Measurements from ENCODE around the gene SMG6. TPM values are rescaled to one million over a fixed set of nuclear protein-coding genes. Genes with fewer than 3 reads are reported as not detected.
A peak's percentile ranks its signal among the peaks of the same experiment; 100 is the strongest.

Gene SMG6
- total and polyA plus RNA-seq, 4 experiments from 2014 or later: 3.8 to 58.5 (median 30.6) TPM

GRCh38 chr17:2211661-2212399, 91.8 kb downstream of the SMG6 start:
- H3K27ac Mint-ChIP-seq: peak overlapping the region; percentile 88 to 99 (median 96)

GRCh38 chr17:2210726-2211125, 92.9 kb downstream of the SMG6 start:
- Histone ChIP-seq H3K27me3 (ENCODE audit: insufficient read depth, low read length) (no peaks in the 10 kb centered on the region), H3K27ac (ENCODE audit: low read depth, low read length) (no peak overlapping the region), H3K9me3 (ENCODE audit: control insufficient read depth in 1 of 2, low read length in 2 of 2) (no peaks in the 10 kb centered on the region), H3K4me3 (ENCODE audit: low read length in 2 of 2) (no peak overlapping the region), H3K4me1 (ENCODE audit: insufficient read depth, low read length) (peaks cover 42% of the 10 kb centered on the region), H3K36me3 (ENCODE audit: insufficient read depth, low read length) (no peaks in the 10 kb centered on the region)
- CTCF ChIA-PET (ENCODE audit: partially characterized antibody): interaction anchor here (0.7 to 1.2 kb wide), 3 partner anchors 19 to 55 kb away, joined by 3 to 5 read pairs (median 3); no protein-coding TSS in a partner anchor
- Mint-ChIP-seq H3K9me3 (peaks cover 0 to 1% (median 0%) of the 10 kb centered on the region in 8 donors), H3K27ac (peak overlapping the region in 5 of 7 donors; percentile 15 to 75 (median 46)), H3K36me3 (peaks cover 4 to 5% of the 10 kb centered on the region in 2 donors), H3K27me3 (no peaks in the 10 kb centered on the region), H3K4me1 (peaks cover 32 to 51% (median 39%) of the 10 kb centered on the region in 4 donors), H3K4me3 (no peak overlapping the region)
- POLR2A ChIA-PET (ENCODE audit: partially characterized antibody): no interaction called here
- no peak for DNase-seq
- intact Hi-C loops (cut with micrococcal nuclease): no loop called here

More at GRCh38 chr17:2211661-2212399, 91.8 kb downstream of the SMG6 start:
- Histone ChIP-seq H3K9me3 (ENCODE audit: control insufficient read depth in 1 of 2, low read length in 2 of 2) (no peaks in the 10 kb centered on the region), H3K27ac (ENCODE audit: low read depth, low read length) (peak overlapping the region; percentile 90), H3K27me3 (ENCODE audit: insufficient read depth, low read length) (no peaks in the 10 kb centered on the region), H3K36me3 (ENCODE audit: insufficient read depth, low read length) (no peaks in the 10 kb centered on the region), H3K4me3 (ENCODE audit: low read length in 2 of 2) (no peak overlapping the region), H3K4me1 (ENCODE audit: insufficient read depth, low read length) (peaks cover 52% of the 10 kb centered on the region)
- ChIA-PET CTCF (ENCODE audit: partially characterized antibody) (interaction anchor here (0.7 kb wide), 1 partner anchor 54 kb away, joined by 3 read pairs; no protein-coding TSS in a partner anchor), POLR2A (ENCODE audit: partially characterized antibody) (no interaction called here)
- Mint-ChIP-seq H3K4me1 (peaks cover 39 to 60% (median 47%) of the 10 kb centered on the region in 4 donors), H3K9me3 (peaks cover 0 to 1% (median 0%) of the 10 kb centered on the region in 8 donors), H3K36me3 (peaks cover 4 to 7% of the 10 kb centered on the region in 2 donors), H3K4me3 (peak overlapping the region in 5 of 8 donors; percentile 3 to 55 (median 33)), H3K27me3 (no peaks in the 10 kb centered on the region)
- no peak for DNase-seq
- intact Hi-C loops (cut with micrococcal nuclease): no loop called here

- Histone ChIP-seq H3K36me3 (ENCODE audit: insufficient read depth, low read length) (no peaks in the 10 kb centered on the region), H3K4me1 (ENCODE audit: insufficient read depth, low read length) (peaks cover 24% of the 10 kb centered on the region), H3K4me3 (ENCODE audit: low read length in 2 of 2) (no peak overlapping the region), H3K27me3 (ENCODE audit: insufficient read depth, low read length) (no peaks in the 10 kb centered on the region), H3K9me3 (ENCODE audit: control insufficient read depth in 1 of 2, low read length in 2 of 2) (no peaks in the 10 kb centered on the region), H3K27ac (ENCODE audit: low read depth, low read length) (no peak overlapping the region)
- Mint-ChIP-seq H3K4me1 (peaks cover 21 to 35% (median 25%) of the 10 kb centered on the region in 4 donors), H3K4me3 (no peak overlapping the region), H3K36me3 (peaks cover 4 to 8% of the 10 kb centered on the region in 2 donors), H3K9me3 (peaks cover 0 to 1% (median 0%) of the 10 kb centered on the region in 8 donors), H3K27me3 (no peaks in the 10 kb centered on the region), H3K27ac (peak overlapping the region in 3 of 7 donors; percentile 22 to 66 (median 29))
- POLR2A ChIA-PET (ENCODE audit: partially characterized antibody): no interaction called here
- intact Hi-C loops (cut with micrococcal nuclease): loop anchor here (1.0 kb wide), 1 partner anchor 338 kb away; no protein-coding TSS in a partner anchor
- DNase-seq: no peak
- CTCF ChIA-PET (ENCODE audit: partially characterized antibody): interaction anchor here (1.0 kb wide), 1 partner anchor 36 kb away, joined by 3 read pairs; no protein-coding TSS in a partner anchor
These were observed 95.6 kb downstream of the SMG6 start for GRCh38 chr17:2207815-2208515.

GRCh38 chr17:2204393-2204792, 99.2 kb downstream of the SMG6 start:
- Mint-ChIP-seq H3K27me3 (no peaks in the 10 kb centered on the region), H3K27ac (peak overlapping the region in 1 of 7 donors; percentile 16), H3K9me3 (no peaks in the 10 kb centered on the region)

GRCh38 chr17:2203818-2204217, 99.8 kb downstream of the SMG6 start:
- H3K4me1 Mint-ChIP-seq: peaks cover 19 to 32% (median 24%) of the 10 kb centered on the region in 4 donors
- H3K27me3 Mint-ChIP-seq: no peaks in the 10 kb centered on the region
- peaks cover 4 to 11% of the 10 kb centered on the region in 2 donors for H3K36me3 Mint-ChIP-seq
- POLR2A ChIA-PET (ENCODE audit: partially characterized antibody): interaction anchor here (0.9 kb wide), 1 partner anchor 10 kb away, joined by 3 read pairs; no protein-coding TSS in a partner anchor
- intact Hi-C loops (cut with micrococcal nuclease): no loop called here
- H3K9me3 Mint-ChIP-seq: no peaks in the 10 kb centered on the region
- Histone ChIP-seq H3K36me3 (ENCODE audit: insufficient read depth, low read length) (no peaks in the 10 kb centered on the region), H3K27me3 (ENCODE audit: insufficient read depth, low read length) (no peaks in the 10 kb centered on the region), H3K27ac (ENCODE audit: low read depth, low read length) (no peak overlapping the region), H3K4me3 (ENCODE audit: low read length in 2 of 2) (no peak overlapping the region), H3K9me3 (ENCODE audit: control insufficient read depth in 1 of 2, low read length in 2 of 2) (no peaks in the 10 kb centered on the region), H3K4me1 (ENCODE audit: insufficient read depth, low read length) (peaks cover 21% of the 10 kb centered on the region)
- CTCF ChIA-PET (ENCODE audit: partially characterized antibody): interaction anchor here (2.0 to 3.3 kb wide), 2 partner anchors 10 to 41 kb away, joined by 9 to 11 read pairs; no protein-coding TSS in a partner anchor
- DNase-seq: no peak
- H3K27ac Mint-ChIP-seq: peak overlapping the region in 3 of 7 donors; percentile 37 to 53 (median 53)
- H3K4me3 Mint-ChIP-seq: no peak overlapping the region

More at GRCh38 chr17:2204393-2204792, 99.2 kb downstream of the SMG6 start:
- POLR2A ChIA-PET (ENCODE audit: partially characterized antibody): no interaction called here
- H3K4me3 Mint-ChIP-seq: no peak overlapping the region
- Histone ChIP-seq H3K9me3 (ENCODE audit: control insufficient read depth in 1 of 2, low read length in 2 of 2) (no peaks in the 10 kb centered on the region), H3K36me3 (ENCODE audit: insufficient read depth, low read length) (no peaks in the 10 kb centered on the region), H3K4me1 (ENCODE audit: insufficient read depth, low read length) (peaks cover 21% of the 10 kb centered on the region), H3K27me3 (ENCODE audit: insufficient read depth, low read length) (no peaks in the 10 kb centered on the region), H3K27ac (ENCODE audit: low read depth, low read length) (no peak overlapping the region), H3K4me3 (ENCODE audit: low read length in 2 of 2) (no peak overlapping the region)
- H3K36me3 Mint-ChIP-seq: peaks cover 4 to 11% of the 10 kb centered on the region in 2 donors
- peaks cover 19 to 32% (median 24%) of the 10 kb centered on the region in 4 donors for H3K4me1 Mint-ChIP-seq
- CTCF ChIA-PET (ENCODE audit: partially characterized antibody): interaction anchor here (2.0 to 3.3 kb wide), 2 partner anchors 10 to 40 kb away, joined by 9 to 11 read pairs; no protein-coding TSS in a partner anchor
- intact Hi-C loops (cut with micrococcal nuclease): no loop called here
- no peak for DNase-seq

GRCh38 chr17:2202996-2203575, 100.5 kb downstream of the SMG6 start:
- H3K36me3 Mint-ChIP-seq: peaks cover 7 to 14% of the 10 kb centered on the region in 2 donors
- H3K27me3 Mint-ChIP-seq: no peaks in the 10 kb centered on the region
- no peaks in the 10 kb centered on the region for H3K27me3 ChIP-seq (ENCODE audit: insufficient read depth, low read length)
- DNase-seq: no peak
- CTCF ChIA-PET (ENCODE audit: partially characterized antibody): interaction anchor here (1.6 to 3.3 kb wide), 2 partner anchors 11 to 42 kb away, joined by 6 to 11 read pairs; no protein-coding TSS in a partner anchor
- H3K27ac ChIP-seq (ENCODE audit: low read depth, low read length): no peak overlapping the region
- intact Hi-C loops (cut with micrococcal nuclease): no loop called here
- peaks cover 21% of the 10 kb centered on the region for H3K4me1 ChIP-seq (ENCODE audit: insufficient read depth, low read length)
- POLR2A ChIA-PET (ENCODE audit: partially characterized antibody): interaction anchor here (0.5 to 0.9 kb wide), 2 partner anchors 11 to 92 kb away, joined by 3 read pairs; no protein-coding TSS in a partner anchor
- peak overlapping the region in 4 of 8 donors; percentile 43 to 57 (median 54) for H3K4me3 Mint-ChIP-seq
- peaks cover 19 to 29% (median 22%) of the 10 kb centered on the region in 4 donors for H3K4me1 Mint-ChIP-seq
- H3K27ac Mint-ChIP-seq: peak overlapping the region in 6 of 7 donors; percentile 6 to 54 (median 46)
- no peaks in the 10 kb centered on the region for H3K9me3 ChIP-seq (ENCODE audit: control insufficient read depth in 1 of 2, low read length in 2 of 2)
- H3K9me3 Mint-ChIP-seq: no peaks in the 10 kb centered on the region
- H3K4me3 ChIP-seq (ENCODE audit: low read length in 2 of 2): no peak overlapping the region
- H3K36me3 ChIP-seq (ENCODE audit: insufficient read depth, low read length): no peaks in the 10 kb centered on the region

All from CD4-positive, alpha-beta memory T cell (primary cell).